Esophagus squamous epithelium (tissue), 5 donors: ENCODE results near the gene TRIM17. TPM values are rescaled to one million over a fixed set of nuclear protein-coding genes. Genes with fewer than 3 reads are reported as not detected.

Source experiments
- DNase-seq: peaks from one replicate; lab custom pipeline; 2025; lab: John Stamatoyannopoulos, UW
- H3K27ac ChIP-seq, 4 donors: fragments of 200-600 bp; sonication (generic); one replicate each; pipeline ENCODE4 v1.5.1; 2016 to 2019; ENCODE audit warnings: mild to moderate bottlenecking in 1 of 4
- H3K27me3 ChIP-seq, 4 donors: fragments of 200-600 bp; sonication (generic); 1 replicate in 3 of 4; 2 replicates in 1 of 4; pipeline versions ENCODE4 v1.5.1 to v1.6.0; 2017 to 2021; ENCODE audit warnings: antibody characterized with exemption in 1 of 4
- H3K36me3 ChIP-seq, 3 donors: fragments of 200-600 bp; sonication (generic); one replicate each; pipeline ENCODE4 v1.5.1; 2016 to 2019
- H3K4me1 ChIP-seq, 3 donors: fragments of 200-600 bp; sonication (generic); one replicate each; pipeline ENCODE4 v1.5.1; 2017 to 2019
- H3K4me3 ChIP-seq, 4 donors: fragments of 200-600 bp; sonication (generic); 1 replicate in 3 of 4; 2 replicates in 1 of 4; pipeline ENCODE4 v1.5.1; 2016 to 2019; ENCODE audit warnings: mild to moderate bottlenecking in 2 of 4, moderate library complexity in 1 of 4
- H3K9me3 ChIP-seq, 3 donors: fragments of 200-600 bp; sonication (generic); one replicate each; pipeline ENCODE4 v1.5.1; 2016 to 2019
- POLR2A ChIP-seq, 4 donors: fragments of 450-650 bp; IDR thresholded peaks; one replicate each; pipeline ENCODE4 v1.6.1; 2017; ENCODE audit warnings: antibody characterized with exemption in 4 of 4, mild to moderate bottlenecking in 4 of 4, moderate library complexity in 3 of 4
- WGBS, 2 donors: methylation state at CpG; one replicate each; pipeline ENCODE4 v1.1.5; 2018; 5-methylcytosine and 5-hydroxymethylcytosine counted together
- intact Hi-C: fragments of 100-400 bp; cut with DNase I; formaldehyde crosslinking; loops from one replicate; pipeline ENCODE4 v1.15.0; 2022
- total RNA-seq, 4 donors: library from RNA; depleted of rRNA; stranded (reverse); fragments of >200 nt; gene quantifications; one replicate each; pipeline ENCODE4 v1.1.0, GENCODE V29; 2016
- TF ChIP-seq, protein P1 (sequence below), 6 experiments: fragments of 450-650 bp in 4 of 6; fragments of 200-600 bp in 2 of 6; sonication (generic) in 2 of 6; IDR thresholded peaks; one replicate each; pipeline ENCODE4 v1.5.1; 2016 to 2019; ENCODE audit warnings: antibody characterized with exemption in 6 of 6, mild to moderate bottlenecking in 4 of 6, moderate library complexity in 4 of 6
- donor health status: DM: yes; HTN: yes; CAD: no.

TRIM17 gene
- total RNA-seq, 4 donors from 2014 or later = 0.13 to 3.0 (median 0.99) TPM

DNA sequence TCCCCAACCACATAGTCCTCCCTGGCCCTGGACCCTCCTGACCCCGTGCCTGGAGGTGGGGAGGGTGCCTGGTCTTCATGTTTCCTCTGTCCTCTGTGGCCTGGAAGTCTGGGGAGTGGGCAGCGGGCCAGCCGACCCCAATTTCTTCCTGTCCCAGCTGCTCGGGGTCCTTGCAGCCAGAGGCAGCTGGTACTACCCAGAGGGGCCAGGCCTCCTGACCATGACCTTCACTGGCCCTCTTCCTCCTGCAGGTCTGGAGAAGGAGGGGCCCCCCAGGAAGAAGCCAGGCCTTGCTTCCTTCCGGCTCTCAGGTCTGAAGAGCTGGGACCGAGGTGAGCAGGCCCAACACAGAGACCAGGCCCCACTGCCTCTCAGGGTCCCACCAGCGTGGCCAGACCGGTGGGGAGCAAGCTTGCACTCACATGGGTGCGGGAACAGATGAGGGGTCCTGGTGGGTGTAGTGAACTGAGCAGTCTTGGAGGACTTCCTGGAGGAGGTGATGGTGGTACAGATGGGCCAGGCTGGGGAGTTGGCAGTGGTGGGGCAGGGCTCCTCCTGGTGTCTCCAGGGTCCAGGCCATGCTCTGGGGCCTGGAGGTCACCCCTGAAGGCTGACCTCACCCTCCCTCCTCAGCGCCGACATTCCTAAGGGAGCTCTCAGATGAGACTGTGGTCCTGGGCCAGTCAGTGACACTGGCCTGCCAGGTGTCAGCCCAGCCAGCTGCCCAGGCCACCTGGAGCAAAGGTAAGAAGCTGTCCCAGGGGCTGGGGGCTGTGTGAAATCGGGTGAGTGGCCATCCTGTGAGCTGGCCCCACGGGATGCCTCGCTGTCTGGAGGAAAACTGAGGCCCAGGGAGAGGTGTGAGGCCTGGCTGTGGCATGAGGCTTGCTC lies 42.7 kb downstream of the TRIM17 start:
- no peak for DNase-seq
- Histone ChIP-seq H3K27ac (peak overlapping the region in 3 of 4 donors; percentile 59 to 89 (median 65)), H3K4me1 (peaks cover 9 to 48% (median 14%) of the 10 kb centered on the region in 3 donors), H3K36me3 (no peaks in the 10 kb centered on the region), H3K9me3 (no peaks in the 10 kb centered on the region), H3K4me3 (no peak overlapping the region), H3K27me3 (peaks cover 0 to 4% (median 0%) of the 10 kb centered on the region in 4 donors)
- intact Hi-C loops = no loop called here
- no peak for TF ChIP-seq POLR2A (IDR thresholded peaks at IDR 0.05)
- TF ChIP-seq, protein P1, sequence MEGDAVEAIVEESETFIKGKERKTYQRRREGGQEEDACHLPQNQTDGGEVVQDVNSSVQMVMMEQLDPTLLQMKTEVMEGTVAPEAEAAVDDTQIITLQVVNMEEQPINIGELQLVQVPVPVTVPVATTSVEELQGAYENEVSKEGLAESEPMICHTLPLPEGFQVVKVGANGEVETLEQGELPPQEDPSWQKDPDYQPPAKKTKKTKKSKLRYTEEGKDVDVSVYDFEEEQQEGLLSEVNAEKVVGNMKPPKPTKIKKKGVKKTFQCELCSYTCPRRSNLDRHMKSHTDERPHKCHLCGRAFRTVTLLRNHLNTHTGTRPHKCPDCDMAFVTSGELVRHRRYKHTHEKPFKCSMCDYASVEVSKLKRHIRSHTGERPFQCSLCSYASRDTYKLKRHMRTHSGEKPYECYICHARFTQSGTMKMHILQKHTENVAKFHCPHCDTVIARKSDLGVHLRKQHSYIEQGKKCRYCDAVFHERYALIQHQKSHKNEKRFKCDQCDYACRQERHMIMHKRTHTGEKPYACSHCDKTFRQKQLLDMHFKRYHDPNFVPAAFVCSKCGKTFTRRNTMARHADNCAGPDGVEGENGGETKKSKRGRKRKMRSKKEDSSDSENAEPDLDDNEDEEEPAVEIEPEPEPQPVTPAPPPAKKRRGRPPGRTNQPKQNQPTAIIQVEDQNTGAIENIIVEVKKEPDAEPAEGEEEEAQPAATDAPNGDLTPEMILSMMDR (IDR thresholded peaks at IDR 0.05) = no peak
- WGBS, 2 donors = 77 to 83% methylated on average over 2 to 9 of the region's 14 CpGs

DNA sequence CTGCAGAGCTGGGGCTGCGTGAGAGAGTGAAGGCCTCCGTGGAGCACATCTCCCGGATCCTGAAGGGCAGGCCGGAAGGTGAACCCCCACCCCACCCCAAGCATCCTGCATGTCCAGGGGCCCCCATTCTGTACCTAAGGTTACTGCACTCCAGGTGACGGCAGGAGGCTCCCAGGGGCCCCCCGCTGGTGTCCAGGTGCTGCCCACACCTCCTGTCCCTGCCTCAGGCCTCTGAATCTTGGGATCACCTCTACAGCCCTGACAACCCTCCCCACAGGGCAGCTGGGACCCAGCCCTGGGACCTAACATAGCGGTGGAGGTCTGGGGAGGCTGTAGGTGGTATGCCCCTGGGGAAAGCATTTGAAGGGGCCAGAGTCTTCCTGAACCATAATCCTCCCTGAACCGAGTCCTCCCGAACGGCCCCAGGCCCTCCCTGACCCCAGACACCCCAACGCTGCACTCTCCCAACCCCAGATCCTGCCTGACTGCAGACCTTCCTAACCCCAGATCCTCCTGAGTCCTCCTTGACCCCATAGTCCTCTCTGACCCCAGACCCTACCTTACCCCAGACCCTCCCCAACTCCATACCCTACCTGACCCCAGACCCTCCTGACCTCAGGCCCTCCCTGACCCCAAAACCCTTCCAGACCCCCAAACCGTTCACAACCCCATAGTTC lies 43.5 kb downstream of the TRIM17 start:
- H3K9me3 ChIP-seq = no peaks in the 10 kb centered on the region

DNA sequence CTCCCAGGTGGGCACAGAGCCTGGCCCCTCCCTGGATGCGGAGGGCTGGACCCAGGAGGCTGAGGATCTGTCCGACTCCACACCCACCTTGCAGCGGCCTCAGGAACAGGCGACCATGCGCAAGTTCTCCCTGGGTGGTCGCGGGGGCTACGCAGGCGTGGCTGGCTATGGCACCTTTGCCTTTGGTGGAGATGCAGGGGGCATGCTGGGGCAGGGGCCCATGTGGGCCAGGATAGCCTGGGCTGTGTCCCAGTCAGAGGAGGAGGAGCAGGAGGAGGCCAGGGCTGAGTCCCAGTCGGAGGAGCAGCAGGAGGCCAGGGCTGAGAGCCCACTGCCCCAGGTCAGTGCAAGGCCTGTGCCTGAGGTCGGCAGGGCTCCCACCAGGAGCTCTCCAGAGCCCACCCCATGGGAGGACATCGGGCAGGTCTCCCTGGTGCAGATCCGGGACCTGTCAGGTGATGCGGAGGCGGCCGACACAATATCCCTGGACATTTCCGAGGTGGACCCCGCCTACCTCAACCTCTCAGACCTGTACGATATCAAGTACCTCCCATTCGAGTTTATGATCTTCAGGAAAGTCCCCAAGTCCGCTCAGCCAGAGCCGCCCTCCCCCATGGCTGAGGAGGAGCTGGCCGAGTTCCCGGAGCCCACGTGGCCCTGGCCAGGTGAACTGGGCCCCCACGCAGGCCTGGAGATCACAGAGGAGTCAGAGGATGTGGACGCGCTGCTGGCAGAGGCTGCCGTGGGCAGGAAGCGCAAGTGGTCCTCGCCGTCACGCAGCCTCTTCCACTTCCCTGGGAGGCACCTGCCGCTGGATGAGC lies 44.3 kb downstream of the TRIM17 start:
- no peak overlapping the region for H3K27ac ChIP-seq
- WGBS, 2 donors = 48 to 55% methylated on average over 11 to 15 of the region's 34 CpGs
- intact Hi-C loops = no loop called here

More for the DNA sequence above, 43.5 kb downstream of the TRIM17 start:
- Histone ChIP-seq H3K27me3 (no peaks in the 10 kb centered on the region), H3K27ac (no peak overlapping the region), H3K36me3 (no peaks in the 10 kb centered on the region), H3K4me1 (peaks cover 6 to 40% (median 13%) of the 10 kb centered on the region in 3 donors), H3K4me3 (no peak overlapping the region)
- DNase-seq = no peak
- WGBS, 2 donors = 40 to 58% methylated on average over 5 to 11 of the region's 12 CpGs
- TF ChIP-seq, protein P1 (IDR thresholded peaks at IDR 0.05) = no peak
- no peak for TF ChIP-seq POLR2A (IDR thresholded peaks at IDR 0.05)
- intact Hi-C loops = no loop called here

DNA sequence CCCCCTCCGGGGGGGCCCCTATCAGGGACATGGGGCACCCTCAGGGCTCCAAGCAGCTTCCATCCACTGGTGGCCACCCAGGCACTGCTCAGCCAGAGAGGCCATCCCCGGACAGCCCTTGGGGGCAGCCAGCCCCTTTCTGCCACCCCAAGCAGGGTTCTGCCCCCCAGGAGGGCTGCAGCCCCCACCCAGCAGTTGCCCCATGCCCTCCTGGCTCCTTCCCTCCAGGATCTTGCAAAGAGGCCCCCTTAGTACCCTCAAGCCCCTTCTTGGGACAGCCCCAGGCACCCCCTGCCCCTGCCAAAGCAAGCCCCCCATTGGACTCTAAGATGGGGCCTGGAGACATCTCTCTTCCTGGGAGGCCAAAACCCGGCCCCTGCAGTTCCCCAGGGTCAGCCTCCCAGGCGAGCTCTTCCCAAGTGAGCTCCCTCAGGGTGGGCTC lies 44.9 kb downstream of the TRIM17 start:
- peaks cover 3 to 32% (median 9%) of the 10 kb centered on the region in 3 donors for H3K4me1 ChIP-seq
- no peaks in the 10 kb centered on the region for H3K9me3 ChIP-seq
- TF ChIP-seq, protein P1 (IDR thresholded peaks at IDR 0.05) = no peak
- TF ChIP-seq POLR2A (IDR thresholded peaks at IDR 0.05) = no peak
- H3K4me3 ChIP-seq = no peak overlapping the region
- intact Hi-C loops = no loop called here
- H3K36me3 ChIP-seq = no peaks in the 10 kb centered on the region
- no peak overlapping the region for H3K27ac ChIP-seq
- 50 to 80% methylated on average over 1 of the region's 4 CpGs for WGBS, 2 donors
- DNase-seq = no peak
- H3K27me3 ChIP-seq = peaks cover 0 to 3% (median 0%) of the 10 kb centered on the region in 4 donors

More for the DNA sequence above, 44.3 kb downstream of the TRIM17 start:
- H3K27me3 ChIP-seq = no peaks in the 10 kb centered on the region
- no peak overlapping the region for H3K4me3 ChIP-seq
- H3K4me1 ChIP-seq = peaks cover 3 to 32% (median 9%) of the 10 kb centered on the region in 3 donors
- H3K36me3 ChIP-seq = no peaks in the 10 kb centered on the region
- H3K9me3 ChIP-seq = no peaks in the 10 kb centered on the region
- no peak for TF ChIP-seq POLR2A (IDR thresholded peaks at IDR 0.05)
- TF ChIP-seq, protein P1 (IDR thresholded peaks at IDR 0.05) = no peak
- no peak for DNase-seq
